GM21447 (cell line): Measurements from ENCODE around the gene TNNC2.
"Not testable (repeated sequence)": the region's sequence is repeated elsewhere in the genome, so short reads cannot be mapped to it uniquely, and the experiment has no call there.

Source experiments
- ATAC-seq: cut with Tn5 transposase; IDR thresholded peaks from one replicate; pipeline ENCODE4 v1.9.1; 2021; ENCODE audit not compliant: unreplicated experiment

The TNNC2 gene

GRCh38 chr20:45822857-45823256 lies 4.3 kb downstream of the TNNC2 start:
- no peak for ATAC-seq

DNA sequence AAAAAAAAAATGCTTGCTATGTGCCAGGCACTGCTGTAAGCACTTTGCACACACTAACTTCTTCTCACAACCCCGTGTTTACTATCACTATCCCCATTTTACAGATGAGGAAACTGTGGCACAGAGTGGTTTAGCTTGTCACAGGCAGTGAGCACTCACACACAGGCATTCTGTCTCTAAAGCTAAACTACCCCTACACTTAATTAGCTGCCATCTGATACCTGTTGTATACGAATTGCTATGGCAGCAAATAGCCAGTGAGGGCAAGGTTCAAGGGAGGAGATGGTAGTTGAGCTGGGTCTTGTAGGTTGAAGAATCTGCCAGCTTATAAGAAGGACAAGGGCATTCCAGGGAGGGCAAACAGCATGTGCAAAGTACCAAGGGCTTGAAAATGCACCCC lies 5.2 kb downstream of the TNNC2 start:
- no peak for ATAC-seq

DNA sequence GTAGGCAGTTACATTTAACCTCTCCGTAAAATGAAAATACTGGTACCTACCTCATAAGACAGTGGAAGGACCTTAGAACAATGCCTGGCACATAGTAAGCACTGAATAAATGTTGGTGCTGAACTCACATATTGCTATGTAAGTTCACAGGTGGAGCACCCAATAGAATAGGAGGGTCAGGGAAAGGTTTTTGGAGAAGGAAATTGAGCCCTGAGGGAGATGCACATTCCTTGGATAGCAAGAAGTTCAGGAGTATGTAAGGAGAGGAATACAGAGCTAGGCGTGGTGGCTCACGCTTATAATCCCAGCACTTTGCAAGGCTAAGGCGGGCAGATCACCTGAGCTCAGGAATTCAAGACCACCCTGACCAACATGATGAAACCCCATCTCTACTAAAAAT lies 7.6 kb downstream of the TNNC2 start:
- ATAC-seq = no peak

DNA sequence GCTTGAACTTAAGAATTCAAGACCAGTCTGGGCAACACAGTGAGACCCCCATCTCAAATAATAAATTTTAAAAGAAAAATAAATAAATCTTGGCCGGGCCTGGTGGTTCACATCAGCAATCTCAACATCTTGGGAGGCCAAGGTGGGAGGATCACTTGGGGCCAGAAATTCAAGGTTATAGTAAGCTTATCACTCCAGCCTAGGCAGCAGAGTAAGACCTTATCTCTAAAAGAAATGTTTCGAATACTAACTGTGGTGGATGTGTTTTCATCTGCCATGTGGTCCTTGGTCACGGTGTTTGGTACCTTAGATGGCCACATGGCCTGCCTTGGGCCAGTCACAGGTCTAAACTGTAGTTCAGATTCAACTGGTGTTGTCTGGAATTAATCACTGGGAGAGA lies 8.9 kb downstream of the TNNC2 start:
- ATAC-seq = no peak

DNA sequence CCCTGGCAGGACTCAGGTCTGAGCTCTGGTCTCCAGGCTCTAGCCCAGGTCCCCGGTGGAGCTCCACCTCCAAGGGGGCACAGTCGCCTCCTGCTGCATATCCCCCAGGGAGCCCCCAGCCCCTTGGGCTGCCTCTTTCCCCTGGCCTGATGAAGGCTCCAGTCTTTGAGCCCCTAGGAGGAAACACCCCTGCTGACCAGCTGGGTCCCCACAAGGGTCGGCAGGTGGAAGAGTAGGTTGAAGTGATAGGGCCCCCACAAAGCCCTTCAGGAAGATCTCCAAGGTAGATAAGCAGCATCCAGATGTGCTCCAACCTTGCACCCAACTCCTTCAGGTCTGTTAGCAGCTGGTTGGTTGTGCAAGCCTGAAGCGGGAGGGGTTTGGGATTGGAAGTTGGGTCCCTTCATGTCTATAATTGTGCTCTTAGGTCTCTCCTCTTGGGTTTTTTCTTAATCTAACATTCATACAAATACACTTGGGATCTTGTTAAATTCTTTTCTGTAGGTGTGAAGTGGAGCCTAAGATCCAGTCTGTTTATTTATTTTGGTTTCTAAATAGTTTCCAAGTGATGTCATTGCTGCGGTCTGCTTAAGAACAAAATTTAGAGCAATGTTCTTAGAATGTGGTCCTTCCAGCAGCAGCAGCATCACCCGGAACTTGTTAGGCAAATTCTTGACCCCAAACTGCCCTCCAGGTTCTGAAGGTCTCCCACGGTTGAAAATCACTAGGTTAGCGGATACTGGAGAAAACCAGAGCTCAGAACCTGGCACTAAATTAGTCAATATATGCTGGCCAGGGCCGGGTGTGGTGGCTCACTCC lies 9.5 kb downstream of the TNNC2 start:
- ATAC-seq = no peak

DNA sequence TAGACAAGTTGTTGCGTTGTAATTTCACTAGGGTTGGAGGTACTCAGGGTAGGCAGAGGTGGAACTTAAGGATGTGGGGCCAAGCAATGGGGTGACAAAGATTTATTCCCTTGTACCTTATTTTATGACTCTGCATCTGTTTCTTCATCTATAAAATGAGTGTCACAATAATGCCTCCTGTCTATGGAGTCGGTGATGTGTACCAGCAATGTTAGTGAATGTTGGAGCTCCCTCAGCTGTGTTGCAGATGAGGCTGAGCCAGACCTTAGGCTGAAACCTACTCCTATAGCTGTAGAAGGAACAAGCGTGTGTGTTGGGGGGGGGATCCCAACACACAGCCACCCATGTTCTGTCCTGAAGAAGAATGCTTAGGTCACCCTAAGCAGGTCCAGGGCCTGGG lies 10.2 kb downstream of the TNNC2 start:
- no peak for ATAC-seq

DNA sequence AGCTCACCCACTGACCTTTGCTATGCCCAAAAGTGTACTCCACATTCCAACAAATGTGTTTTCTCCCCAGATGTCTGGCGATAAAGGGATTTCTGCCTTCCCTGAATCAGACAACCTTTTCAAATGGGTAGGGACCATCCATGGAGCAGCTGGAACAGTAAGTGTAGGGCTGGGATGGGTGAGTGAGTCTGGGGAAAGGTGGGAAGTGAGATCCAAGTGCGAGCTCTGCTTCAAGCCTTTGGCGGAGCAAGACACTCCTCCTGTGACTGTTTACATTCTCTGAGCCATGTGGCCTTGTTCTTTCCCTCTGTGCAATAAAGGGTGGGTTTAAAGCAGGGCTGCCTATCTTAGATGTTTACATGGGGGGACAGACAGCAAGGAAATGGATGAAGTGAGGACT lies 12.8 kb downstream of the TNNC2 start:
- ATAC-seq = no peak

GRCh38 chr20:45813489-45813888 lies 13.6 kb downstream of the TNNC2 start:
- ATAC-seq = no peak

DNA sequence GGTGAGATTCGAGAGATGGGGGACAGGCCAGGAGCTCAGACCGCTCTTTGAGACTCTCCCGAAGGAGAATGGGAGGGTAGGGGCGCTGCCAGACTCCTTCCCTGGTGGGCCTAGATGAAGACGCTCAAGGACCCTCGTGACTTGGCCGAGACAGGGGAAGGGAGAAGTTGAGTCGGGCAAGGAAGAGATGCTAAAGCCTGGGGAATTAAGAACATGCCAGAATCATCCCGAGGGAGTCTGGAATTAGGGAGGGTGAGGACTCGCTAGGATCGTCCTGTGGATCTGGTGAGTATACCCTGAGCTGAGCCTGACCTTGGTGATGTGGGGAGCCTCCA lies 14.1 kb downstream of the TNNC2 start:
- ATAC-seq = no peak

DNA sequence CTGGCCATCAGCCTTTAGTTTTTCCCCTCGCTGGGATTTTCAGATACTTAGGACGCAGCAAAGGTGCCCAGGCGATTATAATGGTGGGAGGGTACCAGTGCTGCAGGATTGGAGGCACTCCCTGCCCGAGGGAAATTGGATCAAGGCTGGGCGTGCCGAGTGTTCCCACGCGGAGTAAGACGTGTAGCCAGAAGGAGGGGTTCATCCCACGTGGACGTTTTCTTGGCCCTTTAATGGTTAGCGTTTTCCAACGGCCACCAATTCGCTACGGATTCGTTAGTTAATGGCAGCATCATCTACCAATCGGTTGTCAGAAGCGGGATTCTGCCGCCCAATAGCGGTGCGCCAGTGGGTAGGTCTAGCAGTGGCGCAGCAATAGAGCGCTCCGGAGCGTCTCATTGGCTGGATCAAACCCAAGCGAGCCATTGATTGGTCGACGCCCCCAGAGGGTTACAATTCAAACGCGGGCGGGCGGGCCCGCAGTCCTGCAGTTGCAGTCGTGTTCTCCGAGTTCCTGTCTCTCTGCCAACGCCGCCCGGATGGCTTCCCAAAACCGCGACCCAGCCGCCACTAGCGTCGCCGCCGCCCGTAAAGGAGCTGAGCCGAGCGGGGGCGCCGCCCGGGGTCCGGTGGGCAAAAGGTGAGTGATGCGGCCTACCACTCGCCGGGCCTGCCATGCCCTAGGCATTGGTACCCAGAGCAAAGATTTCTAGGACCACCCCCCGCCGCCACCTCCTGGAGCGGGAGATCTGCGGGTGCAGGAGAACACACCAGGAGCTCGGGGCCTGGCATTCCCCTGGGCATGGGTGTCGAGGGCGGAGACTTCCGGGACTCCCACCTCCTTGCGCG lies 14.7 kb downstream of the TNNC2 start, which contains the start of gene UBE2C:
UBE2C (plus strand) TSS at position 488 of the 849 bp plus-strand sequence; CDS start at position 540, 52 bp downstream.
- ATAC-seq = peak; percentile 95

DNA sequence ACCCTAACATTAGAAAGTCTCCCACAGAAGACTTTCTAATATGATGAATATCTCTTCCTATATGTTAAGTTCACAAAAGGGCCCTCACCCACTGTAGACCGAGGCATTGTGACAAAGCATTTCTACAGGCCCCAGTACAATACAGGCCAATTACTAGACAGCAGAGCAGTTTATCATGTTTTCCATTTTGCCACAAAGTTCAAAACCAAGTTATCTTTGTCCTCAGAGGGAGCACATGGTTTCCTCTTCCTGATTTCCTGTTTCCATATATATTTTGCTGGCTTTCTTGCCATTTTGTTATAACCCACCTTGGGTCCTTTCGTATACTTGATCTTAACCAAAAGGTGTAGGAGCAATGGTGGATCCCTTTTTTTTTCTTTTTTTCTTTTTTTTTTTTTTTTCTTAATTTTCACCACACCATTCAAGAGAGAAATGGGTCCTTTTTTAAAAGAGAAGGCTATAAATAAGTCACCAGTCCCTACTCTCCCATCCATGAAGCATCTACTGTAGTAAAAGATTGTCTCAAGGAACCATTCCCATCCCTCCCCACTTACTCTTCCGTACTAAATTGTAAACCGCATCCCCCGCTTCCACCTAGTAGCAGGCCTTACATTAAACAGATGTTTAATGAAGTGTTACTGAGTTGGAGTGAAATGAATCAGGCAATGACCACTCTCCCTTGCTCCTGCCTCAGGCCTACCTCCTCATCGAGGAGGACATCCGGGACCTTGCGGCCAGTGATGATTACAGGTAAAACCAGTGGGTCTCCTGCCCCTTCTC lies 16.7 kb downstream of the TNNC2 start:
- no peak for ATAC-seq

DNA sequence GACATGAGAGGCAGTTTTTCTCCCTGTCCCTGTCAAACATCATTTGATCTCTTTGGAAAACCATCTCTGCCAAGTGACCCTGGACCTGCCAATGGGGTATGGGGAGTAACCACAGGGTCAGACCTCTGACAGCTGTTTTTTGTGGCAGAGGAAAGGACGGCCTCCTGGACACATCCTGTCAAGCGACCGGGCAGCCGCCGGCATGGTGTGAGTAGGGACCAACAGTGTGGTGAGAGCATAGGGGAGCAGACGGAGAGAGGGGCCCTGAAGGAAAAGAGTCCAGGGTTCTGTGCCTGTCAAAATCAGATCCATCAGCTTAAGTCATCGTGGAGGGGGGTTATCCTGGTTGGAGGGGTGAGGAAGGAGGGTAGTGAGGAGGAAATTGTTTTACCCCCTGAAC lies 25.3 kb downstream of the TNNC2 start:
- ATAC-seq = no peak

GRCh38 chr20:45798935-45799642 lies 28.0 kb downstream of the TNNC2 start:
- no peak for ATAC-seq

GRCh38 chr20:45797955-45798354 lies 29.2 kb downstream of the TNNC2 start:
- ATAC-seq = not testable (repeated sequence)

- ATAC-seq = not testable (repeated sequence)
Observed at GRCh38 chr20:45797510-45797909, 29.6 kb downstream of the TNNC2 start.

DNA sequence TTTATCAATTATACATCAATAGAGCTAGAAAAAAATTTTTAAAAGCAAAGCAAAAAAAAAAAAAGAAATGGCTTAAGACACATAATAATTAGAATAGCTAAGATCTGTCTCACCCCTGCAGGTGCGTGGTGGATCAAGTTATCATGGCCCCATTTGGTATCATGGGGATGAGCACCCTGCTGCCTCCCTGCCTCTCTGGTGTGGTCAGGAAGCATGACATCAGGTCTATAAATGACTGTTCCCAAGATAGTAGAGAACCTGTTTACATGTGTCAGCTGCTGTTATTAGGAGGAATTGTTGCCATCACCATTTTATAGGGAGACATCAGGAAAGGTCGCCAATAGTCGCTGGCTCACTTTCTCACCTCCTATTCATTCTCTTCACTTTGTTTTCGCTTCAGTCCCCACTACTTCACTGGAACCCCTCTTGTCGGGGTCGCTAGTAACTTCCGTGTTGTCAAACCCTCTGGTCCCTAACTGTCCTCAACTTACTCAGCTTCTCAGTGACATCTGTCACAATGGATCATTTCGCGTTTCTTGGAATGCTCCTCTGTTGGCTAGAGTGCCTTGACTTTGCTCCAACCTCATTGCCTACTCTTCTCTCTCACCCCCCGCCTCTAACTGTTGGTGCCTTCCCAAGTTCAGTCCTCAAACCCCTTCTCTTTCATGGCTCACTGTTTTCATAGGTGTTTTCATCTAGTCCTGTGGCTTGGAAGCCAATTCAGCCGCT lies 30.6 kb downstream of the TNNC2 start:
- no peak for ATAC-seq

DNA sequence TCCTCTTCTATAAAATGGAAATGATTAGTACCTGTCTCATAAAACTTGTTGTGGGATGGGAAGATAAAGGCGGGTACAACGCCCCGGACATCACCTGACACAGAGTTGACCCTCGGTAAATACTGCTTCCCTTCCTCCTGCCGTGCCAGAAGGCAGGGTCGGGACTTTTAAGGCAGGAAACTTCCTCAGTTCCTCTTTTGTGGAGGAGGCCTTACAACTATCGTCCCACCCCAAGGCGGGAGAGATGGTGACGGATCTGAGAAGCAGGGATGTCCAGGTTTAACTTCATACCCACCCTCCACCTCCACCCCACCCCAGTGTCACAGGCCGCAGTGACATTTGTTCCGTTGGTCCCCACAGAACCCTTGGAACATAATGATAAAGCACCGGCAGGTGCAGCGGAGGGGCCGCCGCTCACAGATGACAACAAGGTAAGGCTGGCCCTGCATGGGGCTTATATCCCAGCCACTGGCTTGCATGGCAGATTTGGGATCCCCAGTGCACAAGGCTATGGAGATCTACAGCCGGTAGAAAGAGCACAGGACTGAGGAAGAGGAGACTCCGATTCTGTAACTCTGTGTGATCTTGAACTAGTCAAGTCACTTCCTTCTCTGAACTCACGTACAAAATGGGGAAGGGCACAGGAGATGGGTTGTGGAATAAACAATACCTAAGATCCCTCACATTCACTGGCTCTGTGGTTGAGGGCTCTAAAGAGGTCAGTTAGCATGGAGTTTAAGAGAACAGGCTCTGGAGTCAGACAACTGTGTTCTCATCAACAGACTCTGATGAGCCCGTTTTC lies 34.6 kb downstream of the TNNC2 start:
- ATAC-seq = peak; percentile 18

DNA sequence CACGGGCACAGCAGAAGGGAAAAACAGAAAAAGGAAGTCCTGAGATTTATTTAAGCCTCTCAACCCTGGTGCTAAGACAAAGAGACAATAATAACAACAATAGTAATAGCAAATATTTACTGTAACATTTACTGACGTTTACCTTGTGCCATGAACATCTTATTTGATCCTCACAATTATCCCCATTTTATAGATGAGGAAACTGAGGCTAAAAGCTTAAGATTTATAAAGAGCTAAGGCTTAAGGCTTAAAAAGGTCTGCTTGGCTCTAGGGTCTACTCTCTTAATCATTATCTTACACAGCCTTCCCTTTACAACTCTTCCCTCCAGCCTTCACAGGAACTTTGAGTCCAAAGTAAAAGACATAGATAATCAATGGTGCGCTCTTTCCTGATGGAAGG lies 38.8 kb downstream of the TNNC2 start:
- ATAC-seq = no peak

DNA sequence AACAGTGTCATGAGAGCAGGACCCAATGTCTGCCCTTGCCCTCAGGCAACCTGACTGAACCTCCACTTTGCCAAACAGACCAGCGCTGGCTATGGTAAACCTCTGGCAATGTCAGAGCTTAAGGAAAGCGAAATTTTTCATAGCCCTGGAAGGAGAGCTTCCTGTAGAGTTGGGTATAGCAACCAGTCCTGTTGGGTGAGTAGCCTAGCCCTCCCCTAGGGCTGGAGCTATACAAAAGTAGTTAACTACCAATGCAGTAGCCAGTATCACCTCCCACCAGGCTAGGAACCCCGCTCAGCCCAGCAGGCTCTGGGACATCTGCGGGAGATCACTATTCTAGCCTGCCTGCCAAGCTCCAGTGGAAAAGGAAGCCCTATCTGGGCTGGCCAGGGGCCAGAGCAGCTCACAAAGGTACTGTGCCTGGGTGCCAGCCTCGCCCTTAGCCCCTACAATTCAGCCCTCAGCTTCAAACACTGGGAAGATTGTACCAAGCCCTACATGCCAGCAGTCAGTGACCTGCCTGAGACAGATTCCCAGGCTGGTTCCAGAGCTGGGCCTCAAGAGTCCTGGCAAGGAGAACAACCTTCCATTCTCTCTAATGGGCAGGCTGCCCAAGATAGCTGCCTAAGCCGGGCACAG lies 43.3 kb downstream of the TNNC2 start:
- no peak for ATAC-seq
